DOHH2 (cell line): ENCODE measurements around the gene SLC38A11.

Source experiments
- H3F3A ChIP-seq: fragments of 200-600 bp; sonication (generic), shearing (Covaris generic); 2 replicates; pipeline ENCODE4 v1.6.0; 2016; ENCODE audit warnings: antibody characterized with exemption, mild to moderate bottlenecking; ENCODE audit not compliant: control insufficient read depth, insufficient read depth
- H3K27ac ChIP-seq: fragments of 200-600 bp; sonication (generic); 2 replicates; pipeline ENCODE4 v1.5.1; 2014; ENCODE audit warnings: low read depth, mild to moderate bottlenecking, low read length, moderate library complexity
- H3K27me3 ChIP-seq: fragments of 200-600 bp; sonication (generic); 2 replicates; pipeline ENCODE4 v1.6.1; 2014; ENCODE audit warnings: mild to moderate bottlenecking, low read length, mixed read lengths; ENCODE audit not compliant: control insufficient read depth
- H3K36me3 ChIP-seq: fragments of 200-600 bp; sonication (generic); 2 replicates; pipeline ENCODE4 v1.6.1; 2014; ENCODE audit warnings: mild to moderate bottlenecking, low read length, moderate library complexity, mixed read lengths; ENCODE audit not compliant: control insufficient read depth
- H3K4me1 ChIP-seq: fragments of 200-600 bp; sonication (generic); 2 replicates; pipeline ENCODE4 v1.6.1; 2014; ENCODE audit warnings: mild to moderate bottlenecking, low read length, mixed read lengths; ENCODE audit not compliant: control insufficient read depth
- H3K4me2 ChIP-seq: fragments of 200-600 bp; sonication (generic); 2 replicates; pipeline ENCODE4 v1.6.0; 2014; ENCODE audit warnings: mild to moderate bottlenecking, low read length, moderate library complexity
- H3K4me3 ChIP-seq: fragments of 200-600 bp; sonication (generic); 2 replicates; pipeline ENCODE4 v1.5.1; 2014; ENCODE audit warnings: mild to moderate bottlenecking, low read length, mixed read lengths
- H3K79me2 ChIP-seq: fragments of 200-600 bp; sonication (generic); 2 replicates; pipeline ENCODE4 v1.6.1; 2014; ENCODE audit warnings: mild to moderate bottlenecking, low read length, mixed read lengths; ENCODE audit not compliant: control insufficient read depth
- H3K9me2 ChIP-seq: fragments of 200-600 bp; sonication (generic); replicated peaks from 2 replicates; pipeline ENCODE4 v1.6.1; 2014; ENCODE audit warnings: mild to moderate bottlenecking, low read length, mixed read lengths; ENCODE audit not compliant: control insufficient read depth
- H3K9me3 ChIP-seq: fragments of 200-600 bp; sonication (generic); 2 replicates; pipeline ENCODE4 v1.6.1; 2014; ENCODE audit warnings: antibody characterized with exemption, low read length, mixed read lengths; ENCODE audit not compliant: control insufficient read depth, insufficient read depth
- H4K20me1 ChIP-seq: fragments of 200-600 bp; sonication (generic); 2 replicates; pipeline ENCODE4 v1.6.0; 2014; ENCODE audit warnings: low read depth, mild to moderate bottlenecking, antibody characterized with exemption, low read length, moderate library complexity; ENCODE audit not compliant: control insufficient read depth, insufficient read depth
- CTCF ChIP-seq: fragments of 200-600 bp; sonication (generic); IDR thresholded peaks from one replicate; pipeline ENCODE4 v1.5.1; 2014; ENCODE audit warnings: antibody characterized with exemption, mild to moderate bottlenecking, low read depth, low read length; ENCODE audit not compliant: poor library complexity, severe bottlenecking
- EZH2phosphoT487 ChIP-seq: fragments of 200-600 bp; sonication (generic); IDR thresholded peaks from 2 replicates; pipeline ENCODE4 v1.6.1; 2017; ENCODE audit warnings: borderline replicate concordance, mild to moderate bottlenecking, antibody characterized with exemption, low read length, moderate library complexity, mixed read lengths

The SLC38A11 gene

DNA sequence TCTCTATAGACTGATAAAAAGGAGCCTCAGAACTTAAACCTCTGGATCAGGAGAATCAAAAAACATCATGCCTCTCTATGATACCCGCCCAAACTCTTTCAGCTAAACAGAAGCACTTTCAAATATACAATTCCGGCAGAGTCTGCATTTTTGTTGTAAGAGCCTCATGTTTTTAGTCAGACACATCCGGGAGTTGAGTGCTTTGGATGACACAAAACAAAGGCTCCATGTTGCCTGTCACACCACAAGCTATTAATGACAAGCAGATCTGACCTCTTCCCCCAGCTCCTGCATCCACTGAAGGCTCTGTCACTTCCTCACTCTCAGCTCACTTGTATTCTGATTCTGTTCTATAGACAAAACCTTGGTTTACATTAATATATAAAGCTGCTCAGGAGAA, 33.2 kb downstream of the SLC38A11 start:
- Histone ChIP-seq H3K79me2 (no peaks in the 10 kb centered on the region), H3K4me1 (no peaks in the 10 kb centered on the region), H3K9me2 (no peaks in the 10 kb centered on the region), H3K36me3 (no peaks in the 10 kb centered on the region), H3K4me2 (no peak overlapping the region), H3K4me3 (no peak overlapping the region), H3K9me3 (no peaks in the 10 kb centered on the region), H3F3A (no peaks in the 10 kb centered on the region), H4K20me1 (no peaks in the 10 kb centered on the region), H3K27ac (no peak overlapping the region), H3K27me3 (no peaks in the 10 kb centered on the region)
- TF ChIP-seq CTCF, result no peak
- no peak for TF ChIP-seq EZH2phosphoT487

GRCh38 chr2:164920430-164920829, 34.9 kb downstream of the SLC38A11 start:
- TF ChIP-seq CTCF, result no peak
- TF ChIP-seq EZH2phosphoT487, result no peak
- no peaks in the 10 kb centered on the region for H3K79me2 ChIP-seq
- no peaks in the 10 kb centered on the region for H3K9me2 ChIP-seq
- no peak overlapping the region for H3K27ac ChIP-seq
- H3K4me1 ChIP-seq, result no peaks in the 10 kb centered on the region
- no peaks in the 10 kb centered on the region for H3K27me3 ChIP-seq
- no peaks in the 10 kb centered on the region for H4K20me1 ChIP-seq
- no peaks in the 10 kb centered on the region for H3K36me3 ChIP-seq
- H3K4me3 ChIP-seq, result no peak overlapping the region
- no peaks in the 10 kb centered on the region for H3K9me3 ChIP-seq
- no peak overlapping the region for H3K4me2 ChIP-seq
- no peaks in the 10 kb centered on the region for H3F3A ChIP-seq

- Histone ChIP-seq H3K27me3 (no peaks in the 10 kb centered on the region), H3K4me3 (no peak overlapping the region), H3K36me3 (no peaks in the 10 kb centered on the region), H3K9me2 (no peaks in the 10 kb centered on the region), H3K9me3 (no peaks in the 10 kb centered on the region), H3K79me2 (no peaks in the 10 kb centered on the region), H3K4me1 (no peaks in the 10 kb centered on the region), H3K4me2 (no peak overlapping the region), H4K20me1 (no peaks in the 10 kb centered on the region), H3K27ac (no peak overlapping the region), H3F3A (no peaks in the 10 kb centered on the region)
- TF ChIP-seq CTCF (no peak), EZH2phosphoT487 (no peak)
These were observed 37.9 kb downstream of the SLC38A11 start for GRCh38 chr2:164917296-164917903.
